ENCODE results near the gene MYO3A. TPM values are rescaled to one million over a fixed set of nuclear protein-coding genes. Genes with fewer than 3 reads are reported as not detected.

The MYO3A gene
- total and polyA plus RNA-seq, 12 donors, result 0.14 to 1.3 (median 0.50) TPM; not detected in 8

DNA sequence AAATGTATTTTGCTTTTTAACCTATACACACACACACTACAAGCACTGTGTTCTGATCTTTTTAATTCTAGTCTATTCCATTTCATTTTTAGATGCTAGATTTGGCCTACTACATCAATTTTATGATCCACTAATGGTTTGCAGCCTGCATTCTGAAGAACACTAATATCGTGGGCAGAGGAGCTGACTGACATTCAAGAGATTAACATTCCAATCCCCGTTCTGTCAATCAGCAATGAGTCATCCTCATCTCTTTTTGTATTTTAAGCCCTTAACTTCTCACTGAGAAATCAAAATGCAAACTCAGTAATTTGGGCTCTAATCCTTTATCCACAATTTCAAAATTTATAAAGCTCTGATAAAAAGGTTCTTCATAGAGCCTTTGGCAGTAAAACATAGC is 235.4 kb downstream of the MYO3A start:
- intact Hi-C loops (cut with DNase I), result no loop called here
- no peaks in the 10 kb centered on the region for H3K27me3 ChIP-seq
- H3K9me3 ChIP-seq (replicated peaks in 1 of 3), result no peaks in the 10 kb centered on the region
- H3K36me3 ChIP-seq (replicated peaks in 1 of 2), result no peaks in the 10 kb centered on the region
- 53 to 60% (median 59%) methylated on average over 2 of the region's 2 CpGs for WGBS, 4 donors
- DNase-seq, result no peak
- no peak for TF ChIP-seq POLR2A (IDR thresholded peaks at IDR 0.05)
- TF ChIP-seq, protein P1, sequence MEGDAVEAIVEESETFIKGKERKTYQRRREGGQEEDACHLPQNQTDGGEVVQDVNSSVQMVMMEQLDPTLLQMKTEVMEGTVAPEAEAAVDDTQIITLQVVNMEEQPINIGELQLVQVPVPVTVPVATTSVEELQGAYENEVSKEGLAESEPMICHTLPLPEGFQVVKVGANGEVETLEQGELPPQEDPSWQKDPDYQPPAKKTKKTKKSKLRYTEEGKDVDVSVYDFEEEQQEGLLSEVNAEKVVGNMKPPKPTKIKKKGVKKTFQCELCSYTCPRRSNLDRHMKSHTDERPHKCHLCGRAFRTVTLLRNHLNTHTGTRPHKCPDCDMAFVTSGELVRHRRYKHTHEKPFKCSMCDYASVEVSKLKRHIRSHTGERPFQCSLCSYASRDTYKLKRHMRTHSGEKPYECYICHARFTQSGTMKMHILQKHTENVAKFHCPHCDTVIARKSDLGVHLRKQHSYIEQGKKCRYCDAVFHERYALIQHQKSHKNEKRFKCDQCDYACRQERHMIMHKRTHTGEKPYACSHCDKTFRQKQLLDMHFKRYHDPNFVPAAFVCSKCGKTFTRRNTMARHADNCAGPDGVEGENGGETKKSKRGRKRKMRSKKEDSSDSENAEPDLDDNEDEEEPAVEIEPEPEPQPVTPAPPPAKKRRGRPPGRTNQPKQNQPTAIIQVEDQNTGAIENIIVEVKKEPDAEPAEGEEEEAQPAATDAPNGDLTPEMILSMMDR (IDR thresholded peaks at IDR 0.05), result no peak
- H3K27ac ChIP-seq, result no peak overlapping the region
- H3K4me1 ChIP-seq (replicated peaks in 1 of 2), result no peaks in the 10 kb centered on the region
- H3K4me3 ChIP-seq, result no peak overlapping the region

DNA sequence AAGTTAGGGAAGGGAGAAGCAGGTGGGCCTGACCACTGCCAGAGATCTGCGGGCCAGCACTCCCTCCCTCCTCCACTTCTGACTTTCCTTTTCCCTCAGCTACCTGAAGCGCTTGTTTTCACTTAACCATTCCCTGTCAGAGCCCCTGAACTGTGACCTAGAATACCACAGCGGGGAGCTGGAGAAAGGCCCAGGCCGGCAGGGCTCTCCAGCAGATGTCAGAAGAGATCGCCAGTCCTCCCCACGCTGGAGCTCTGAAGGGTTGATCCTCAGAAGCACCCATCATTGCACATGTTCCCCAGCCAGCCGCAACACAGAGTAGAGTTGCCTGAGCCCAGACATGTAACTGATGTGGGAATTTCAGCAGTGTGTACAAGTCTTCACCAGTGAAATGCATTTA is 238.1 kb downstream of the MYO3A start:
- no peaks in the 10 kb centered on the region for H3K4me1 ChIP-seq (replicated peaks in 1 of 2)
- no peak overlapping the region for H3K4me3 ChIP-seq
- H3K36me3 ChIP-seq (replicated peaks in 1 of 2), result no peaks in the 10 kb centered on the region
- no peak for DNase-seq
- H3K27ac ChIP-seq, result no peak overlapping the region
- no peaks in the 10 kb centered on the region for H3K27me3 ChIP-seq
- no peak for TF ChIP-seq POLR2A (IDR thresholded peaks at IDR 0.05)
- TF ChIP-seq, protein P1 (IDR thresholded peaks at IDR 0.05), result no peak
- no peaks in the 10 kb centered on the region for H3K9me3 ChIP-seq (replicated peaks in 1 of 3)
- intact Hi-C loops (cut with DNase I), result no loop called here
- WGBS, 4 donors, result 56 to 66% (median 64%) methylated on average over 5 to 7 of the region's 7 CpGs

DNA sequence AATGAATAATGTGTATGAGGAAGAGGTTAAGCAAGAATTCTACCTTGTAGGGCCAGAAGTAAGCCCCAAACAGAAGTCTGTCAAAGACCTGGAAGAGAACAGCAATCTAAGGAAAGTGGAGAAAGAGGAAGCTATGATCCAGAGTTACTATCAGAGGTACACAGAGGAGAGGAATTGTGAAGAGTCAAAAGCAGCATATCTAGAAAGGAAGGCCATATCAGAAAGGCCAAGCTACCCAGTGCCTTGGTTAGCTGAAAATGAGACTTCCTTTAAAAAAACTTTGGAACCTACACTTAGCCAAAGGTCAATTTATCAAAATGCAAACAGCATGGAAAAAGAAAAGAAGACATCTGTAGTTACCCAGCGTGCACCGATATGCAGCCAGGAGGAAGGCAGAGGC is 239.8 kb downstream of the MYO3A start:
- Histone ChIP-seq H3K27me3 (no peaks in the 10 kb centered on the region), H3K4me3 (no peak overlapping the region), H3K9me3 (replicated peaks in 1 of 3) (no peaks in the 10 kb centered on the region), H3K4me1 (replicated peaks in 1 of 2) (no peaks in the 10 kb centered on the region), H3K36me3 (replicated peaks in 1 of 2) (no peaks in the 10 kb centered on the region), H3K27ac (no peak overlapping the region)
- TF ChIP-seq, protein P1 (IDR thresholded peaks at IDR 0.05), result no peak
- TF ChIP-seq POLR2A (IDR thresholded peaks at IDR 0.05), result no peak
- intact Hi-C loops (cut with DNase I), result no loop called here
- DNase-seq, result no peak
- WGBS, 4 donors, result 35 to 96% (median 50%) methylated on average over 2 of the region's 2 CpGs

DNA sequence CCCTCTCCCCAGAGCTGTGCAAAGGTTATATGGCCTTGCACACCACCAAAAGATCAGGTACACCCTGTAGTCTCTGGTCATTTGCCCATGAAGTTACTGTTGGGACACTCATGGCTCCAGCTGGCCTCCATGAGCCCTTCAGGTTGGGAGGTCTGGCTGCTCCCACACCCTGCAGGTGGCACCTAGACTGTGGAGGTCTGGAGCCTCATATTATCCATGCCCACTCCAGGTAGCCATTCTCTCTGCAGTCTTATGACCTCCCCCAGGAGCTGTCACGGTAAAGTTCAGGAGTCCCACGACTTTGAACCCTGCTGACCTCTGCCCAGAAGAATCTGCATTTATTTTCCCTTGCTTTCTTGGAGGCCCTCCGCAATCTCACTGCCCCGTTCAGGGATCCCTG is 243.3 kb downstream of the MYO3A start:
- Histone ChIP-seq H3K9me3 (replicated peaks in 1 of 3) (no peaks in the 10 kb centered on the region), H3K27ac (no peak overlapping the region), H3K27me3 (no peaks in the 10 kb centered on the region), H3K4me3 (no peak overlapping the region), H3K36me3 (replicated peaks in 1 of 2) (no peaks in the 10 kb centered on the region), H3K4me1 (replicated peaks in 1 of 2) (no peaks in the 10 kb centered on the region)
- 72 to 82% (median 79%) methylated on average over 4 of the region's 4 CpGs for WGBS, 4 donors
- TF ChIP-seq POLR2A (IDR thresholded peaks at IDR 0.05), result no peak
- TF ChIP-seq, protein P1 (IDR thresholded peaks at IDR 0.05), result no peak
- intact Hi-C loops (cut with DNase I), result no loop called here
- no peak for DNase-seq
